WTC11 (cell line): ENCODE data around the gene TRMU. TPM values are rescaled to one million over a fixed set of nuclear protein-coding genes. Genes with fewer than 3 reads are reported as not detected.

Experiments
- ATAC-seq: fragments of 200-7000 bp; cut with Tn5 transposase; 2 replicates; pipeline ENCODE4 v1.10.0; 2021; ENCODE audit warnings: mild to moderate bottlenecking, moderate library complexity
- CTCF ChIA-PET: fragments of 300-600 bp; sonication (Branson Sonifier 250); formaldehyde crosslinking; loops from one replicate; lab custom pipeline; 2021; ENCODE audit warnings: antibody characterized with exemption; lab: Charles Lee
- POLR2A ChIA-PET: fragments of 350-600 bp; sonication (Branson Sonifier 250); formaldehyde crosslinking; loops from one replicate; lab custom pipeline; 2021; ENCODE audit warnings: antibody characterized with exemption; lab: Charles Lee
- DNase-seq: peaks from one replicate; pipeline ENCODE4 v3.0.0; 2021; ENCODE audit warnings: low spot score
- H3K27ac Mint-ChIP-seq: 2 replicates; pipeline ENCODE4 v1.8.0; 2021; ENCODE audit warnings: mixed read lengths
- H3K27me3 Mint-ChIP-seq: 2 replicates; pipeline ENCODE4 v1.8.0; 2021; ENCODE audit warnings: low read depth, mild to moderate bottlenecking, moderate library complexity, mixed read lengths
- H3K36me3 Mint-ChIP-seq: 2 replicates; pipeline ENCODE4 v1.8.0; 2021; ENCODE audit warnings: mixed read lengths
- H3K4me1 Mint-ChIP-seq: 2 replicates; pipeline ENCODE4 v1.8.0; 2022; ENCODE audit warnings: mixed read lengths
- H3K4me3 Mint-ChIP-seq: 2 replicates; pipeline ENCODE4 v1.8.0; 2021; ENCODE audit warnings: mild to moderate bottlenecking, moderate library complexity, mixed read lengths
- H3K9me3 Mint-ChIP-seq: 2 replicates; pipeline ENCODE4 v1.8.0; 2021; ENCODE audit warnings: mixed read lengths
- ATF1 ChIP-seq: sonication (generic); formaldehyde crosslinking; IDR thresholded peaks from 2 replicates; pipeline ENCODE4 v1.8.1; 2023; ENCODE audit warnings: mild to moderate bottlenecking, moderate library complexity, missing genetic modification reagents
- ETV6 ChIP-seq: sonication (generic); formaldehyde crosslinking; IDR thresholded peaks from 2 replicates; pipeline ENCODE4 v1.8.1; 2022; ENCODE audit warnings: mild to moderate bottlenecking, missing genetic modification reagents
- HMGA2 ChIP-seq: fragments of 250-450 bp; sonication (Bioruptor Pico); IDR thresholded peaks from 2 replicates; pipeline ENCODE4 v1.4.0; 2021; ENCODE audit warnings: mild to moderate bottlenecking, moderate library complexity
- IRF2 ChIP-seq: sonication (generic); formaldehyde crosslinking; IDR thresholded peaks from 2 replicates; pipeline ENCODE4 v1.8.0; 2022; ENCODE audit warnings: low read depth, missing genetic modification reagents, borderline replicate concordance
- NR2C2 ChIP-seq: sonication (generic); formaldehyde crosslinking; IDR thresholded peaks from 2 replicates; pipeline ENCODE4 v1.8.0; 2022; ENCODE audit warnings: mild to moderate bottlenecking, missing genetic modification reagents
- SMAD3 ChIP-seq: sonication (generic); formaldehyde crosslinking; IDR thresholded peaks from 2 replicates; pipeline ENCODE4 v1.8.0; 2022; ENCODE audit warnings: missing genetic modification reagents, mild to moderate bottlenecking, borderline replicate concordance
- SMAD4 ChIP-seq: sonication (generic); formaldehyde crosslinking; IDR thresholded peaks from 2 replicates; pipeline ENCODE4 v1.8.0; 2022; ENCODE audit warnings: mild to moderate bottlenecking, missing genetic modification reagents
- TCF7 ChIP-seq: sonication (generic); formaldehyde crosslinking; IDR thresholded peaks from 2 replicates; pipeline ENCODE4 v1.8.0; 2022; ENCODE audit warnings: mild to moderate bottlenecking, low read depth, missing genetic modification reagents, moderate library complexity
- total RNA-seq: library from RNA; stranded (reverse); gene quantifications from 3 replicates; pipeline ENCODE4 v1.2.3, GENCODE V29; 2021
- TF ChIP-seq, protein P1 (sequence below): sonication (generic); formaldehyde crosslinking; IDR thresholded peaks from 2 replicates; pipeline ENCODE4 v1.8.0; 2022; ENCODE audit warnings: missing genetic modification reagents
- TF ChIP-seq, protein P2 (sequence below): sonication (generic); formaldehyde crosslinking; IDR thresholded peaks from 2 replicates; pipeline ENCODE4 v1.8.1; 2022; ENCODE audit warnings: low read depth, mild to moderate bottlenecking, moderate library complexity, missing genetic modification reagents, borderline replicate concordance
- TF ChIP-seq, protein P3 (sequence below): sonication (generic); formaldehyde crosslinking; IDR thresholded peaks from 2 replicates; pipeline ENCODE4 v1.8.0; 2022; ENCODE audit warnings: mild to moderate bottlenecking, missing genetic modification reagents
- TF ChIP-seq, protein P4 (sequence below): sonication (generic); formaldehyde crosslinking; IDR thresholded peaks from 2 replicates; pipeline ENCODE4 v1.8.1; 2023; ENCODE audit warnings: mild to moderate bottlenecking, missing genetic modification reagents
- TF ChIP-seq, protein P5 (sequence below): sonication (generic); formaldehyde crosslinking; conservative IDR thresholded peaks from 2 replicates; pipeline ENCODE4 v1.8.1; 2022; ENCODE audit warnings: mild to moderate bottlenecking, missing genetic modification reagents
- TF ChIP-seq, protein P6 (sequence below): fragments of 250-450 bp; sonication (Bioruptor Pico); IDR thresholded peaks from 2 replicates; pipeline ENCODE4 v1.9.0; 2021; ENCODE audit warnings: mild to moderate bottlenecking
- TF ChIP-seq, protein P7 (sequence below): sonication (generic); formaldehyde crosslinking; IDR thresholded peaks from 2 replicates; pipeline ENCODE4 v1.8.1; 2022; ENCODE audit warnings: mild to moderate bottlenecking, missing genetic modification reagents, moderate library complexity, borderline replicate concordance
- TF ChIP-seq, protein P8 (sequence below): sonication (generic); formaldehyde crosslinking; IDR thresholded peaks from 2 replicates; pipeline ENCODE4 v1.8.1; 2023; ENCODE audit warnings: mild to moderate bottlenecking, missing genetic modification reagents, moderate library complexity
- TF ChIP-seq, protein P9 (sequence below): sonication (generic); formaldehyde crosslinking; IDR thresholded peaks from 2 replicates; pipeline ENCODE4 v1.8.1; 2022; ENCODE audit warnings: missing genetic modification reagents, borderline replicate concordance

TRMU gene
- total RNA-seq, 1 experiment from 2014 or later = 103 TPM

DNA sequence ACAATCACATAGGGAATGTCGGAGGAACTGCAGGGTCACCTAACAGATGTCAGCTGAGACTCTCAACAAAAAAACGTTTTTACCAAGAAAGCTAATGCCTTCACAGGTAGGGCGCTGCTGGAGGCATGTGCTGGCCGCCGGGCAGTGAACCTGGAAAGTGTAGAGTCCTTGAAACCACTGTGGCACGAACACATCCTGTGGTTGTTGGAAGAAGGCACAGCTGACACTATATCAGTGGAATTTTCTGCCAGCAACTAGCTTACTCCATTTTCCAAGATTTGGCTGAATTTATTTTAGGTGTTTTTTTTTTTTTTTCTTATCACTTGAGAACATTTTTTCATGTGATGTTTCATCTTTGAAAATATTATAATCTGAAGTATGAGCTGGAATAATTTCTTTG, 14.2 kb downstream of the TRMU start:
- H3K4me3 Mint-ChIP-seq = no peak overlapping the region
- H3K27ac Mint-ChIP-seq = no peak overlapping the region
- ATAC-seq (no peak), DNase-seq (no peak)
- H3K4me1 Mint-ChIP-seq = no peaks in the 10 kb centered on the region
- H3K27me3 Mint-ChIP-seq = no peaks in the 10 kb centered on the region
- POLR2A ChIA-PET = no interaction called here
- TF ChIP-seq, protein P1, sequence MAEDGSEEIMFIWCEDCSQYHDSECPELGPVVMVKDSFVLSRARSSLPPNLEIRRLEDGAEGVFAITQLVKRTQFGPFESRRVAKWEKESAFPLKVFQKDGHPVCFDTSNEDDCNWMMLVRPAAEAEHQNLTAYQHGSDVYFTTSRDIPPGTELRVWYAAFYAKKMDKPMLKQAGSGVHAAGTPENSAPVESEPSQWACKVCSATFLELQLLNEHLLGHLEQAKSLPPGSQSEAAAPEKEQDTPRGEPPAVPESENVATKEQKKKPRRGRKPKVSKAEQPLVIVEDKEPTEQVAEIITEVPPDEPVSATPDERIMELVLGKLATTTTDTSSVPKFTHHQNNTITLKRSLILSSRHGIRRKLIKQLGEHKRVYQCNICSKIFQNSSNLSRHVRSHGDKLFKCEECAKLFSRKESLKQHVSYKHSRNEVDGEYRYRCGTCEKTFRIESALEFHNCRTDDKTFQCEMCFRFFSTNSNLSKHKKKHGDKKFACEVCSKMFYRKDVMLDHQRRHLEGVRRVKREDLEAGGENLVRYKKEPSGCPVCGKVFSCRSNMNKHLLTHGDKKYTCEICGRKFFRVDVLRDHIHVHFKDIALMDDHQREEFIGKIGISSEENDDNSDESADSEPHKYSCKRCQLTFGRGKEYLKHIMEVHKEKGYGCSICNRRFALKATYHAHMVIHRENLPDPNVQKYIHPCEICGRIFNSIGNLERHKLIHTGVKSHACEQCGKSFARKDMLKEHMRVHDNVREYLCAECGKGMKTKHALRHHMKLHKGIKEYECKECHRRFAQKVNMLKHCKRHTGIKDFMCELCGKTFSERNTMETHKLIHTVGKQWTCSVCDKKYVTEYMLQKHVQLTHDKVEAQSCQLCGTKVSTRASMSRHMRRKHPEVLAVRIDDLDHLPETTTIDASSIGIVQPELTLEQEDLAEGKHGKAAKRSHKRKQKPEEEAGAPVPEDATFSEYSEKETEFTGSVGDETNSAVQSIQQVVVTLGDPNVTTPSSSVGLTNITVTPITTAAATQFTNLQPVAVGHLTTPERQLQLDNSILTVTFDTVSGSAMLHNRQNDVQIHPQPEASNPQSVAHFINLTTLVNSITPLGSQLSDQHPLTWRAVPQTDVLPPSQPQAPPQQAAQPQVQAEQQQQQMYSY (CRISPR knock-in tag) = no peak
- TF ChIP-seq ATF1 = no peak
- TF ChIP-seq, all 79 proteins: peak for 0
- peaks cover 71% of the 10 kb centered on the region for H3K36me3 Mint-ChIP-seq
- CTCF ChIA-PET = no interaction called here
- no peaks in the 10 kb centered on the region for H3K9me3 Mint-ChIP-seq

DNA sequence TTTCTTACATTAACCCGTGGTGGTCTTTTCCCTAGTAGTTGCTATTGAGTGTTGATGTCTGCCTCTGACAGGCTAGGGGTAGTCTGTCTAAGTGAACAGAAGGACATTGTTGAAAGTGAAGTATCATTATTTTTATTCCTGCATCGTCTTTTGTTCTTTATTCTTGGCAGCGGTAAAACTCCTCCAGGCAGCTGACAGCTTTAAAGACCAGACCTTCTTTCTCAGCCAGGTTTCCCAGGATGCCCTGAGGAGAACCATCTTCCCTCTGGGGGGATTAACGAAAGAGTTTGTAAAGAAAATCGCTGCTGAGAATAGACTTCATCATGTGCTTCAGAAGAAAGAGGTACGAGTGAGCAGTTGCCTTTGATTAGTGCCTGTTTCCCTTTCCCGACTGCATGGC, 14.6 kb downstream of the TRMU start:
- Mint-ChIP-seq H3K9me3 (no peaks in the 10 kb centered on the region), H3K4me3 (no peak overlapping the region), H3K4me1 (no peaks in the 10 kb centered on the region), H3K36me3 (peaks cover 69% of the 10 kb centered on the region), H3K27me3 (no peaks in the 10 kb centered on the region), H3K27ac (no peak overlapping the region)
- no peak for ATAC-seq
- CTCF ChIA-PET = no interaction called here
- POLR2A ChIA-PET = no interaction called here
- no peak for DNase-seq
- TF ChIP-seq, protein P2, sequence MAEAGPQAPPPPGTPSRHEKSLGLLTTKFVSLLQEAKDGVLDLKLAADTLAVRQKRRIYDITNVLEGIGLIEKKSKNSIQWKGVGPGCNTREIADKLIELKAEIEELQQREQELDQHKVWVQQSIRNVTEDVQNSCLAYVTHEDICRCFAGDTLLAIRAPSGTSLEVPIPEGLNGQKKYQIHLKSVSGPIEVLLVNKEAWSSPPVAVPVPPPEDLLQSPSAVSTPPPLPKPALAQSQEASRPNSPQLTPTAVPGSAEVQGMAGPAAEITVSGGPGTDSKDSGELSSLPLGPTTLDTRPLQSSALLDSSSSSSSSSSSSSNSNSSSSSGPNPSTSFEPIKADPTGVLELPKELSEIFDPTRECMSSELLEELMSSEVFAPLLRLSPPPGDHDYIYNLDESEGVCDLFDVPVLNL (CRISPR knock-in tag) = no peak
- TF ChIP-seq NR2C2 (no peak), ETV6 (no peak), SMAD3 (CRISPR knock-in tag) (no peak), IRF2 (CRISPR knock-in tag) (no peak), SMAD4 (no peak), TCF7 (CRISPR knock-in tag) (no peak), HMGA2 (CRISPR knock-in tag) (no peak)
- TF ChIP-seq, protein P3, sequence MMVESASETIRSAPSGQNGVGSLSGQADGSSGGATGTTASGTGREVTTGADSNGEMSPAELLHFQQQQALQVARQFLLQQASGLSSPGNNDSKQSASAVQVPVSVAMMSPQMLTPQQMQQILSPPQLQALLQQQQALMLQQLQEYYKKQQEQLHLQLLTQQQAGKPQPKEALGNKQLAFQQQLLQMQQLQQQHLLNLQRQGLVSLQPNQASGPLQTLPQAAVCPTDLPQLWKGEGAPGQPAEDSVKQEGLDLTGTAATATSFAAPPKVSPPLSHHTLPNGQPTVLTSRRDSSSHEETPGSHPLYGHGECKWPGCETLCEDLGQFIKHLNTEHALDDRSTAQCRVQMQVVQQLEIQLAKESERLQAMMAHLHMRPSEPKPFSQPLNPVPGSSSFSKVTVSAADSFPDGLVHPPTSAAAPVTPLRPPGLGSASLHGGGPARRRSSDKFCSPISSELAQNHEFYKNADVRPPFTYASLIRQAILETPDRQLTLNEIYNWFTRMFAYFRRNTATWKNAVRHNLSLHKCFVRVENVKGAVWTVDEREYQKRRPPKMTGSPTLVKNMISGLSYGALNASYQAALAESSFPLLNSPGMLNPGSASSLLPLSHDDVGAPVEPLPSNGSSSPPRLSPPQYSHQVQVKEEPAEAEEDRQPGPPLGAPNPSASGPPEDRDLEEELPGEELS (CRISPR knock-in tag) = no peak
- TF ChIP-seq, protein P4, sequence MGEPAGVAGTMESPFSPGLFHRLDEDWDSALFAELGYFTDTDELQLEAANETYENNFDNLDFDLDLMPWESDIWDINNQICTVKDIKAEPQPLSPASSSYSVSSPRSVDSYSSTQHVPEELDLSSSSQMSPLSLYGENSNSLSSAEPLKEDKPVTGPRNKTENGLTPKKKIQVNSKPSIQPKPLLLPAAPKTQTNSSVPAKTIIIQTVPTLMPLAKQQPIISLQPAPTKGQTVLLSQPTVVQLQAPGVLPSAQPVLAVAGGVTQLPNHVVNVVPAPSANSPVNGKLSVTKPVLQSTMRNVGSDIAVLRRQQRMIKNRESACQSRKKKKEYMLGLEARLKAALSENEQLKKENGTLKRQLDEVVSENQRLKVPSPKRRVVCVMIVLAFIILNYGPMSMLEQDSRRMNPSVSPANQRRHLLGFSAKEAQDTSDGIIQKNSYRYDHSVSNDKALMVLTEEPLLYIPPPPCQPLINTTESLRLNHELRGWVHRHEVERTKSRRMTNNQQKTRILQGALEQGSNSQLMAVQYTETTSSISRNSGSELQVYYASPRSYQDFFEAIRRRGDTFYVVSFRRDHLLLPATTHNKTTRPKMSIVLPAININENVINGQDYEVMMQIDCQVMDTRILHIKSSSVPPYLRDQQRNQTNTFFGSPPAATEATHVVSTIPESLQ = no peak
- TF ChIP-seq, protein P5, sequence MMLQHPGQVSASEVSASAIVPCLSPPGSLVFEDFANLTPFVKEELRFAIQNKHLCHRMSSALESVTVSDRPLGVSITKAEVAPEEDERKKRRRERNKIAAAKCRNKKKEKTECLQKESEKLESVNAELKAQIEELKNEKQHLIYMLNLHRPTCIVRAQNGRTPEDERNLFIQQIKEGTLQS (CRISPR knock-in tag) = no peak
- TF ChIP-seq, protein P6, sequence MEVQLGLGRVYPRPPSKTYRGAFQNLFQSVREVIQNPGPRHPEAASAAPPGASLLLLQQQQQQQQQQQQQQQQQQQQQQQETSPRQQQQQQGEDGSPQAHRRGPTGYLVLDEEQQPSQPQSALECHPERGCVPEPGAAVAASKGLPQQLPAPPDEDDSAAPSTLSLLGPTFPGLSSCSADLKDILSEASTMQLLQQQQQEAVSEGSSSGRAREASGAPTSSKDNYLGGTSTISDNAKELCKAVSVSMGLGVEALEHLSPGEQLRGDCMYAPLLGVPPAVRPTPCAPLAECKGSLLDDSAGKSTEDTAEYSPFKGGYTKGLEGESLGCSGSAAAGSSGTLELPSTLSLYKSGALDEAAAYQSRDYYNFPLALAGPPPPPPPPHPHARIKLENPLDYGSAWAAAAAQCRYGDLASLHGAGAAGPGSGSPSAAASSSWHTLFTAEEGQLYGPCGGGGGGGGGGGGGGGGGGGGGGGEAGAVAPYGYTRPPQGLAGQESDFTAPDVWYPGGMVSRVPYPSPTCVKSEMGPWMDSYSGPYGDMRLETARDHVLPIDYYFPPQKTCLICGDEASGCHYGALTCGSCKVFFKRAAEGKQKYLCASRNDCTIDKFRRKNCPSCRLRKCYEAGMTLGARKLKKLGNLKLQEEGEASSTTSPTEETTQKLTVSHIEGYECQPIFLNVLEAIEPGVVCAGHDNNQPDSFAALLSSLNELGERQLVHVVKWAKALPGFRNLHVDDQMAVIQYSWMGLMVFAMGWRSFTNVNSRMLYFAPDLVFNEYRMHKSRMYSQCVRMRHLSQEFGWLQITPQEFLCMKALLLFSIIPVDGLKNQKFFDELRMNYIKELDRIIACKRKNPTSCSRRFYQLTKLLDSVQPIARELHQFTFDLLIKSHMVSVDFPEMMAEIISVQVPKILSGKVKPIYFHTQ (CRISPR knock-in tag) = no peak
- TF ChIP-seq, protein P7, sequence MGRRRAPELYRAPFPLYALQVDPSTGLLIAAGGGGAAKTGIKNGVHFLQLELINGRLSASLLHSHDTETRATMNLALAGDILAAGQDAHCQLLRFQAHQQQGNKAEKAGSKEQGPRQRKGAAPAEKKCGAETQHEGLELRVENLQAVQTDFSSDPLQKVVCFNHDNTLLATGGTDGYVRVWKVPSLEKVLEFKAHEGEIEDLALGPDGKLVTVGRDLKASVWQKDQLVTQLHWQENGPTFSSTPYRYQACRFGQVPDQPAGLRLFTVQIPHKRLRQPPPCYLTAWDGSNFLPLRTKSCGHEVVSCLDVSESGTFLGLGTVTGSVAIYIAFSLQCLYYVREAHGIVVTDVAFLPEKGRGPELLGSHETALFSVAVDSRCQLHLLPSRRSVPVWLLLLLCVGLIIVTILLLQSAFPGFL = no peak
- TF ChIP-seq, protein P8, sequence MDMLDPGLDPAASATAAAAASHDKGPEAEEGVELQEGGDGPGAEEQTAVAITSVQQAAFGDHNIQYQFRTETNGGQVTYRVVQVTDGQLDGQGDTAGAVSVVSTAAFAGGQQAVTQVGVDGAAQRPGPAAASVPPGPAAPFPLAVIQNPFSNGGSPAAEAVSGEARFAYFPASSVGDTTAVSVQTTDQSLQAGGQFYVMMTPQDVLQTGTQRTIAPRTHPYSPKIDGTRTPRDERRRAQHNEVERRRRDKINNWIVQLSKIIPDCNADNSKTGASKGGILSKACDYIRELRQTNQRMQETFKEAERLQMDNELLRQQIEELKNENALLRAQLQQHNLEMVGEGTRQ (CRISPR knock-in tag) = no peak
- TF ChIP-seq, protein P9, sequence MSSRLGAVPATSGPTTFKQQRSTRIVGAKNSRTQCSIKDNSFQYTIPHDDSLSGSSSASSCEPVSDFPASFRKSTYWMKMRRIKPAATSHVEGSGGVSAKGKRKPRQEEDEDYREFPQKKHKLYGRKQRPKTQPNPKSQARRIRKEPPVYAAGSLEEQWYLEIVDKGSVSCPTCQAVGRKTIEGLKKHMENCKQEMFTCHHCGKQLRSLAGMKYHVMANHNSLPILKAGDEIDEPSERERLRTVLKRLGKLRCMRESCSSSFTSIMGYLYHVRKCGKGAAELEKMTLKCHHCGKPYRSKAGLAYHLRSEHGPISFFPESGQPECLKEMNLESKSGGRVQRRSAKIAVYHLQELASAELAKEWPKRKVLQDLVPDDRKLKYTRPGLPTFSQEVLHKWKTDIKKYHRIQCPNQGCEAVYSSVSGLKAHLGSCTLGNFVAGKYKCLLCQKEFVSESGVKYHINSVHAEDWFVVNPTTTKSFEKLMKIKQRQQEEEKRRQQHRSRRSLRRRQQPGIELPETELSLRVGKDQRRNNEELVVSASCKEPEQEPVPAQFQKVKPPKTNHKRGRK = no peak
